Smooth muscle cell (in vitro differentiated cells): ENCODE results near the gene STK16. TPM values are rescaled to one million over a fixed set of nuclear protein-coding genes. Genes with fewer than 3 reads are reported as not detected.

ENCODE experiments used
- DNase-seq: peaks from one replicate; lab custom pipeline; 2025; ENCODE audit not compliant: unreplicated experiment; lab: John Stamatoyannopoulos, UW
- H2AFZ ChIP-seq: fragments of 200-600 bp; sonication (generic); 2 replicates; pipeline ENCODE4 v1.6.0; 2016; ENCODE audit warnings: antibody characterized with exemption, low read depth, mild to moderate bottlenecking
- H3F3A ChIP-seq: fragments of 200-600 bp; sonication (generic); 2 replicates; pipeline ENCODE4 v1.6.0; 2017; ENCODE audit warnings: antibody characterized with exemption, low read depth
- H3K27ac ChIP-seq: fragments of 200-600 bp; sonication (generic); 2 replicates; pipeline ENCODE4 v1.5.1; 2016; ENCODE audit warnings: low read depth, mild to moderate bottlenecking
- H3K27me3 ChIP-seq: fragments of 200-600 bp; sonication (generic); 2 replicates; pipeline ENCODE4 v1.6.1; 2016; ENCODE audit warnings: low read depth, mild to moderate bottlenecking
- H3K36me3 ChIP-seq: fragments of 200-600 bp; sonication (generic); 2 replicates; pipeline ENCODE4 v1.5.1; 2016; ENCODE audit warnings: low read depth
- H3K4me1 ChIP-seq: fragments of 200-600 bp; sonication (generic); 2 replicates; pipeline ENCODE4 v1.5.1; 2016; ENCODE audit warnings: low read depth
- H3K4me2 ChIP-seq: fragments of 200-600 bp; sonication (generic); 2 replicates; pipeline ENCODE4 v1.6.0; 2016; ENCODE audit warnings: mild to moderate bottlenecking
- H3K4me3 ChIP-seq: fragments of 200-600 bp; sonication (generic); 2 replicates; pipeline ENCODE4 v1.5.1; 2016; ENCODE audit warnings: mild to moderate bottlenecking
- H3K79me2 ChIP-seq: fragments of 200-600 bp; sonication (generic); 2 replicates; pipeline ENCODE4 v1.6.0; 2016; ENCODE audit warnings: low read depth, mild to moderate bottlenecking
- H3K9ac ChIP-seq: fragments of 200-600 bp; sonication (generic); 2 replicates; pipeline ENCODE4 v1.6.0; 2016; ENCODE audit warnings: low read depth
- H3K9me3 ChIP-seq: fragments of 200-600 bp; sonication (generic); replicated peaks from 2 replicates; pipeline ENCODE4 v1.5.1; 2016; ENCODE audit warnings: low read depth
- H4K20me1 ChIP-seq: fragments of 200-600 bp; sonication (generic); 2 replicates; pipeline ENCODE4 v1.6.0; 2016; ENCODE audit warnings: low read depth
- WGBS: methylation state at CpG from one replicate; pipeline ENCODE4 v1.1.7; 2016; ENCODE audit warnings: low lambda C conversion rate; 5-methylcytosine and 5-hydroxymethylcytosine counted together
- polyA plus RNA-seq: library from polyadenylated mRNA; unstranded; fragments of >200 nt; fragmentation: Nextera tagmentation; extraction: Ambion mirVana; gene quantifications from 2 replicates; pipeline ENCODE4 v1.2.1, GENCODE V29; 2016
- total RNA-seq: library from RNA; depleted of rRNA; stranded (reverse); fragments of >200 nt; gene quantifications from 2 replicates; pipeline ENCODE4 v1.2.3, GENCODE V29; 2014
- TF ChIP-seq, protein P1 (sequence below): fragments of 200-600 bp; sonication (generic); IDR thresholded peaks from 2 replicates; pipeline ENCODE4 v1.5.1; 2017; ENCODE audit warnings: borderline replicate concordance, mild to moderate bottlenecking, antibody characterized with exemption; ENCODE audit not compliant: insufficient read depth, poor library complexity, severe bottlenecking

The STK16 gene
- total and polyA plus RNA-seq, 2 experiments from 2014 or later: 8.8 to 15.2 TPM

DNA sequence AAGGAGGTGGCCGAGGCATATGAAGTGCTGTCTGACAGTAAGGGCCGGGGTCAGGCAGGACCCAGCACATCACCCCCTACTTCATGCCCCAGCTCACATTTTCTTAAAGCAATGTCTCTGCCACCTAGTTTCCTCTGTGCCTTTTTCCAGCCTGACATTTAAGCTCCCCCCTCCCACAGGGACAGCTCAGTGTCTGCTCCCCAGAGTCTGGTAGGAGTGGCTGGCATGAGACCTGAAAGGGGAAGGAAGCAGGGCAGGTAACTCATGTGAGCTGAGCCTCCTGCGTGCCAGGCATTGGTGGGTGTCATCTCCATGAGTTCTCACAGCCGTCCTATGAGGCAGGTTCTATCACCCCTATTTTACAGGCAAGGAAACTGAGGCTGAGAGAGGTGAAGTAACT lies 35.4 kb downstream of the STK16 start:
- peak overlapping the region; percentile 99 for H3K27ac ChIP-seq

DNA sequence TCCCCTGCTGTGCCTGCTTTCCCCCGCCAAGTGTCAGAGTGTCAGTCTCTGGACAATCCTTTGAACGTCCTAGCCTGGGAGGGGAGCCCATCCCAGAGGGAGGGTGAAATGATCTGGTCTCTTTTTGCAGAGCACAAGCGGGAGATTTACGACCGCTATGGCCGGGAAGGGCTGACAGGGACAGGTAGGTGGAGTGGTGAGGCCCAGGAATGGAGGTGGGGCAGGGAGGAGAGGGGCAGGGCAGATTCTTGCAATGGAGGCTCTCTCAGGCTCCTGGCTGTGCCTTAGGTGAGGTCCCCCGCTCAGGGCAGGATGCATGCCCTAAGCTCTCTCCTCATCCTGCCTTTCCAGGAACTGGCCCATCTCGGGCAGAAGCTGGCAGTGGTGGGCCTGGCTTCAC lies 36.3 kb downstream of the STK16 start:
- no peaks in the 10 kb centered on the region for H3K36me3 ChIP-seq
- DNase-seq: no peak

More for the DNA sequence above, 35.4 kb downstream of the STK16 start:
- Histone ChIP-seq H2AFZ (no peak overlapping the region), H3F3A (peaks cover 12% of the 10 kb centered on the region), H3K79me2 (no peaks in the 10 kb centered on the region), H3K4me1 (peaks cover 15% of the 10 kb centered on the region), H3K36me3 (no peaks in the 10 kb centered on the region), H3K4me3 (no peak overlapping the region), H3K9me3 (no peaks in the 10 kb centered on the region), H3K4me2 (peak overlapping the region; percentile 85), H3K27me3 (no peaks in the 10 kb centered on the region), H3K9ac (no peak overlapping the region), H4K20me1 (no peaks in the 10 kb centered on the region)
- TF ChIP-seq, protein P1, sequence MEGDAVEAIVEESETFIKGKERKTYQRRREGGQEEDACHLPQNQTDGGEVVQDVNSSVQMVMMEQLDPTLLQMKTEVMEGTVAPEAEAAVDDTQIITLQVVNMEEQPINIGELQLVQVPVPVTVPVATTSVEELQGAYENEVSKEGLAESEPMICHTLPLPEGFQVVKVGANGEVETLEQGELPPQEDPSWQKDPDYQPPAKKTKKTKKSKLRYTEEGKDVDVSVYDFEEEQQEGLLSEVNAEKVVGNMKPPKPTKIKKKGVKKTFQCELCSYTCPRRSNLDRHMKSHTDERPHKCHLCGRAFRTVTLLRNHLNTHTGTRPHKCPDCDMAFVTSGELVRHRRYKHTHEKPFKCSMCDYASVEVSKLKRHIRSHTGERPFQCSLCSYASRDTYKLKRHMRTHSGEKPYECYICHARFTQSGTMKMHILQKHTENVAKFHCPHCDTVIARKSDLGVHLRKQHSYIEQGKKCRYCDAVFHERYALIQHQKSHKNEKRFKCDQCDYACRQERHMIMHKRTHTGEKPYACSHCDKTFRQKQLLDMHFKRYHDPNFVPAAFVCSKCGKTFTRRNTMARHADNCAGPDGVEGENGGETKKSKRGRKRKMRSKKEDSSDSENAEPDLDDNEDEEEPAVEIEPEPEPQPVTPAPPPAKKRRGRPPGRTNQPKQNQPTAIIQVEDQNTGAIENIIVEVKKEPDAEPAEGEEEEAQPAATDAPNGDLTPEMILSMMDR: no peak
- DNase-seq: no peak
- WGBS: 93% methylated on average over 4 of the region's 4 CpGs

DNA sequence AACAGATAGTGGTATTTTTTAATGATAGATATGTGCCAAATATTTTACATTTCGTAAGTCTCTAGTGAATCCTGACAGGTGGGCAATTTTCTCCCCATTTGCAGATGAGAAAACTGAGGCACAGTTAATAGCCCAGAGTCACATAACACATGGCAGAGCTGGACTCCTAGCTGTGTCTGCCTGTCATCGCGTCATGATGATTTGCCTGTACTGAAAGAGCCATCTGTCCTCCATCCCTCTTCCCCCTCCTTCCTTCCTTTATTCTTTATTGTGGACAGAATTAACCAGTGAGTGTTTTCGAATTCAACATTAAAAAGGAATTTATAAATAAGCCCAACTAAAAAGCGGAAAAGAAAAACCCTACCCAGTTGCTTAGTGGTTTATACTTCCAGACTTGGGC lies 37.1 kb downstream of the STK16 start:
- no peaks in the 10 kb centered on the region for H3K27me3 ChIP-seq
- no peak overlapping the region for H3K9ac ChIP-seq
- no peaks in the 10 kb centered on the region for H3K9me3 ChIP-seq
- DNase-seq: no peak
- H3K36me3 ChIP-seq: no peaks in the 10 kb centered on the region
- H2AFZ ChIP-seq: no peak overlapping the region
- peaks cover 15% of the 10 kb centered on the region for H3K4me1 ChIP-seq
- TF ChIP-seq, protein P1: no peak
- no peak overlapping the region for H3K4me2 ChIP-seq
- WGBS: 95% methylated on average over 5 of the region's 5 CpGs
- no peak overlapping the region for H3K27ac ChIP-seq
- H3F3A ChIP-seq: peaks cover 12% of the 10 kb centered on the region
- no peaks in the 10 kb centered on the region for H3K79me2 ChIP-seq
- H4K20me1 ChIP-seq: no peaks in the 10 kb centered on the region
- no peak overlapping the region for H3K4me3 ChIP-seq

More for the DNA sequence above, 36.3 kb downstream of the STK16 start:
- WGBS: 78% methylated on average over 8 of the region's 8 CpGs
- Histone ChIP-seq H4K20me1 (no peaks in the 10 kb centered on the region), H3K27ac (peak overlapping the region; percentile 99), H2AFZ (no peak overlapping the region), H3K4me2 (no peak overlapping the region), H3F3A (peaks cover 12% of the 10 kb centered on the region), H3K4me1 (peaks cover 15% of the 10 kb centered on the region), H3K9me3 (no peaks in the 10 kb centered on the region), H3K27me3 (no peaks in the 10 kb centered on the region), H3K4me3 (no peak overlapping the region), H3K9ac (no peak overlapping the region), H3K79me2 (no peaks in the 10 kb centered on the region)
- TF ChIP-seq, protein P1: no peak

DNA sequence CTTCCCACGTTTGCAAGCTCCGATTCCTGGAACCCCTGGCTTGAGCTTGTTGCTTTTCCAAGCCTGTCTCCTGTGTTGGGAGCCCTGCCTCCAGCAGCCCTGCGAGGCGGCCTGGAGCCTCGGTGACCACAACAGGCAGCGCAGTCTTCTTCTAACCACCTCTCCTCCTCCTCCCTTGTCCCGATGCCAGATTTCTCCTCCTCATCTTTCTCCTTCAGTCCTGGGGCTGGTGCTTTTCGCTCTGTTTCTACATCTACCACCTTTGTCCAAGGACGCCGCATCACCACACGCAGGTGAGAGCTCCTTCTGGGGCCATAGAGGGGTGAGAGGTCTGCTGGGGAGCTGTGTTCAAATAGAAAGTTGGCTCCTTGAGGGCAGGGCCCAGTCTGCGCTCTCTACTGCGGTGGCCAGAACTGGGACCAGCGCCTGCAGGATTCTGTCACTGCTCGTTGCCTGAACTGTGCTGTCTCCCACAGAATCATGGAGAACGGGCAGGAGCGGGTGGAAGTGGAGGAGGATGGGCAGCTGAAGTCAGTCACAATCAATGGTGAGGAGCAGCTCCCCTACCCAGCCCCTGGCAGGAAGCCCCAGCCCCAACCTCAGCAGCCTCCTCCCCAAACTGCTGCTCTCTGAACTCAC lies 37.8 kb downstream of the STK16 start:
- Histone ChIP-seq H3K4me1 (peaks cover 11% of the 10 kb centered on the region), H3K9me3 (no peaks in the 10 kb centered on the region), H4K20me1 (no peaks in the 10 kb centered on the region), H3F3A (peaks cover 11% of the 10 kb centered on the region), H3K27me3 (no peaks in the 10 kb centered on the region), H2AFZ (no peak overlapping the region), H3K36me3 (no peaks in the 10 kb centered on the region), H3K27ac (no peak overlapping the region), H3K9ac (no peak overlapping the region), H3K79me2 (no peaks in the 10 kb centered on the region), H3K4me3 (no peak overlapping the region), H3K4me2 (no peak overlapping the region)
- WGBS: 97% methylated on average over 17 of the region's 17 CpGs
- no peak for DNase-seq
- TF ChIP-seq, protein P1: no peak
